ENCODE measurements around the gene ABHD17B. TPM values are rescaled to one million over a fixed set of nuclear protein-coding genes. Genes with fewer than 3 reads are reported as not detected.

The ABHD17B gene
- total RNA-seq, 1 experiment from 2014 or later = 21.9 TPM

- ChIA-PET CTCF (no interaction called here), POLR2A (ENCODE audit: unreplicated experiment) (interaction anchor here (0.6 kb wide), 1 partner anchor 26 kb away, joined by 3 read pairs; the partner anchor contains the start of gene C9orf85)
- Histone ChIP-seq H3K79me2 (ENCODE audit: low read depth) (peaks cover 52% of the 10 kb centered on the region), H3K9me3 (ENCODE audit: insufficient read depth, low read depth) (peaks cover 20% of the 10 kb centered on the region; the same call in 1 of the 2 replicates), H3K27ac (no peak overlapping the region), H3K9me2 (ENCODE audit: insufficient read depth) (no peaks in the 10 kb centered on the region), H4K20me1 (ENCODE audit: insufficient read depth) (no peaks in the 10 kb centered on the region; the same call in 1 of the 2 replicates), H2AFZ (no peak overlapping the region), H3F3A (ENCODE audit: insufficient read depth, low read depth) (no peaks in the 10 kb centered on the region), H3K4me3 (no peak overlapping the region), H3K27me3 (ENCODE audit: insufficient read depth, low read depth) (no peaks in the 10 kb centered on the region), H3K4me2 (no peak overlapping the region), H3K36me3 (ENCODE audit: low read depth) (peaks cover 3% of the 10 kb centered on the region; the same call in 1 of the 2 replicates), H3K4me1 (replicated peaks; ENCODE audit: insufficient read depth) (no peaks in the 10 kb centered on the region)
- TF ChIP-seq, protein P1, sequence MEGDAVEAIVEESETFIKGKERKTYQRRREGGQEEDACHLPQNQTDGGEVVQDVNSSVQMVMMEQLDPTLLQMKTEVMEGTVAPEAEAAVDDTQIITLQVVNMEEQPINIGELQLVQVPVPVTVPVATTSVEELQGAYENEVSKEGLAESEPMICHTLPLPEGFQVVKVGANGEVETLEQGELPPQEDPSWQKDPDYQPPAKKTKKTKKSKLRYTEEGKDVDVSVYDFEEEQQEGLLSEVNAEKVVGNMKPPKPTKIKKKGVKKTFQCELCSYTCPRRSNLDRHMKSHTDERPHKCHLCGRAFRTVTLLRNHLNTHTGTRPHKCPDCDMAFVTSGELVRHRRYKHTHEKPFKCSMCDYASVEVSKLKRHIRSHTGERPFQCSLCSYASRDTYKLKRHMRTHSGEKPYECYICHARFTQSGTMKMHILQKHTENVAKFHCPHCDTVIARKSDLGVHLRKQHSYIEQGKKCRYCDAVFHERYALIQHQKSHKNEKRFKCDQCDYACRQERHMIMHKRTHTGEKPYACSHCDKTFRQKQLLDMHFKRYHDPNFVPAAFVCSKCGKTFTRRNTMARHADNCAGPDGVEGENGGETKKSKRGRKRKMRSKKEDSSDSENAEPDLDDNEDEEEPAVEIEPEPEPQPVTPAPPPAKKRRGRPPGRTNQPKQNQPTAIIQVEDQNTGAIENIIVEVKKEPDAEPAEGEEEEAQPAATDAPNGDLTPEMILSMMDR (conservative IDR thresholded peaks at IDR 0.05) = no peak
- no peak for TF ChIP-seq EZH2 (IDR thresholded peaks at IDR 0.05; ENCODE audit: low read depth)
- BruUV-seq (replicated peaks) = no TSS peak
- intact Hi-C loops (cut with micrococcal nuclease; ENCODE audit: unreplicated experiment) = loop anchor here (10.0 kb wide), 1 partner anchor 1511 kb away; no protein-coding TSS in a partner anchor
- DNase-seq = no peak
Measured at GRCh38 chr9:71885467-71885866, 25.5 kb downstream of the ABHD17B start.

- Histone ChIP-seq H2AFZ (no peak overlapping the region), H3K4me3 (no peak overlapping the region), H3K4me1 (replicated peaks; ENCODE audit: insufficient read depth) (no peaks in the 10 kb centered on the region), H3K27ac (no peak overlapping the region), H4K20me1 (ENCODE audit: insufficient read depth) (no peaks in the 10 kb centered on the region; the same call in 1 of the 2 replicates), H3K4me2 (no peak overlapping the region), H3K36me3 (ENCODE audit: low read depth) (peaks cover 3% of the 10 kb centered on the region; the same call in 1 of the 2 replicates), H3K9me2 (ENCODE audit: insufficient read depth) (no peaks in the 10 kb centered on the region), H3K79me2 (ENCODE audit: low read depth) (peaks cover 56% of the 10 kb centered on the region), H3F3A (ENCODE audit: insufficient read depth, low read depth) (no peaks in the 10 kb centered on the region), H3K9me3 (ENCODE audit: insufficient read depth, low read depth) (peaks cover 31% of the 10 kb centered on the region), H3K27me3 (ENCODE audit: insufficient read depth, low read depth) (no peaks in the 10 kb centered on the region)
- POLR2A ChIA-PET (ENCODE audit: unreplicated experiment) = no interaction called here
- no peak for DNase-seq
- BruUV-seq (replicated peaks) = no TSS peak
- intact Hi-C loops (cut with micrococcal nuclease; ENCODE audit: unreplicated experiment) = loop anchor here (10.0 kb wide), 1 partner anchor 1509 kb away; no protein-coding TSS in a partner anchor
- TF ChIP-seq, protein P1 (conservative IDR thresholded peaks at IDR 0.05) = no peak
- TF ChIP-seq EZH2 (IDR thresholded peaks at IDR 0.05; ENCODE audit: low read depth) = no peak
- CTCF ChIA-PET = no interaction called here
Measured at GRCh38 chr9:71884005-71884404, 27.0 kb downstream of the ABHD17B start.

- Histone ChIP-seq H3K4me1 (replicated peaks; ENCODE audit: insufficient read depth) (no peaks in the 10 kb centered on the region), H3K27me3 (ENCODE audit: insufficient read depth, low read depth) (no peaks in the 10 kb centered on the region), H3K4me3 (no peak overlapping the region), H3K9me3 (ENCODE audit: insufficient read depth, low read depth) (peaks cover 53% of the 10 kb centered on the region), H4K20me1 (ENCODE audit: insufficient read depth) (no peaks in the 10 kb centered on the region), H3K9me2 (ENCODE audit: insufficient read depth) (no peaks in the 10 kb centered on the region), H3K4me2 (no peak overlapping the region), H3K36me3 (ENCODE audit: low read depth) (0 out of 2 replicates have a peak, but pooled peaks cover 3% of the 10 kb centered on the region), H3F3A (ENCODE audit: insufficient read depth, low read depth) (no peaks in the 10 kb centered on the region), H3K27ac (no peak overlapping the region), H2AFZ (no peak overlapping the region), H3K79me2 (ENCODE audit: low read depth) (peaks cover 70% of the 10 kb centered on the region)
- DNase-seq = no peak
- TF ChIP-seq EZH2 (IDR thresholded peaks at IDR 0.05; ENCODE audit: low read depth) = no peak
- TF ChIP-seq, protein P1 (conservative IDR thresholded peaks at IDR 0.05) = no peak
- no TSS peak for BruUV-seq (replicated peaks)
- intact Hi-C loops (cut with micrococcal nuclease; ENCODE audit: unreplicated experiment) = loop anchor here (10.0 kb wide), 1 partner anchor 1505 kb away; no protein-coding TSS in a partner anchor
- ChIA-PET POLR2A (ENCODE audit: unreplicated experiment) (no interaction called here), CTCF (no interaction called here)
Measured at GRCh38 chr9:71879644-71880174, 31.3 kb downstream of the ABHD17B start.
